Esophagus muscularis mucosa (tissue), 3 donors: ENCODE data around the gene MPC1L.
A peak's percentile ranks its signal among the peaks of the same experiment; 100 is the strongest.

Experiments
- POLR2A ChIP-seq: fragments of 450-650 bp; IDR thresholded peaks from one replicate; pipeline ENCODE4 v1.6.1; 2017; ENCODE audit warnings: antibody characterized with exemption, moderate library complexity, mild to moderate bottlenecking, low read depth
- POLR2AphosphoS5 ChIP-seq, 2 donors: sonication (generic); formaldehyde crosslinking; IDR thresholded peaks; one replicate each; pipeline ENCODE4 v1.6.1; 2017; ENCODE audit warnings: antibody characterized with exemption in 2 of 2
- TF ChIP-seq, protein P1 (sequence below), 3 experiments: fragments of 200-600 bp in 2 of 3; fragments of 450-650 bp in 1 of 3; sonication (generic) in 2 of 3; IDR thresholded peaks; one replicate each; pipeline ENCODE4 v1.5.1; 2017 to 2019; ENCODE audit warnings: antibody characterized with exemption in 3 of 3, mild to moderate bottlenecking in 2 of 3, moderate library complexity in 1 of 3

- TF ChIP-seq, protein P1, sequence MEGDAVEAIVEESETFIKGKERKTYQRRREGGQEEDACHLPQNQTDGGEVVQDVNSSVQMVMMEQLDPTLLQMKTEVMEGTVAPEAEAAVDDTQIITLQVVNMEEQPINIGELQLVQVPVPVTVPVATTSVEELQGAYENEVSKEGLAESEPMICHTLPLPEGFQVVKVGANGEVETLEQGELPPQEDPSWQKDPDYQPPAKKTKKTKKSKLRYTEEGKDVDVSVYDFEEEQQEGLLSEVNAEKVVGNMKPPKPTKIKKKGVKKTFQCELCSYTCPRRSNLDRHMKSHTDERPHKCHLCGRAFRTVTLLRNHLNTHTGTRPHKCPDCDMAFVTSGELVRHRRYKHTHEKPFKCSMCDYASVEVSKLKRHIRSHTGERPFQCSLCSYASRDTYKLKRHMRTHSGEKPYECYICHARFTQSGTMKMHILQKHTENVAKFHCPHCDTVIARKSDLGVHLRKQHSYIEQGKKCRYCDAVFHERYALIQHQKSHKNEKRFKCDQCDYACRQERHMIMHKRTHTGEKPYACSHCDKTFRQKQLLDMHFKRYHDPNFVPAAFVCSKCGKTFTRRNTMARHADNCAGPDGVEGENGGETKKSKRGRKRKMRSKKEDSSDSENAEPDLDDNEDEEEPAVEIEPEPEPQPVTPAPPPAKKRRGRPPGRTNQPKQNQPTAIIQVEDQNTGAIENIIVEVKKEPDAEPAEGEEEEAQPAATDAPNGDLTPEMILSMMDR (IDR thresholded peaks at IDR 0.05): peak in 1 of 3 experiments; percentile 22
- no peak for TF ChIP-seq POLR2A
- TF ChIP-seq POLR2AphosphoS5 (IDR thresholded peaks at IDR 0.05): no peak
These were observed 49.5 kb upstream of the MPC1L start for GRCh38 chrX:40573763-40574162.
